ENCODE results near the gene CNNM2. TPM values are rescaled to one million over a fixed set of nuclear protein-coding genes. Genes with fewer than 3 reads are reported as not detected.

CNNM2 gene
- total RNA-seq, 1 experiment from 2014 or later, result 7.2 TPM

DNA sequence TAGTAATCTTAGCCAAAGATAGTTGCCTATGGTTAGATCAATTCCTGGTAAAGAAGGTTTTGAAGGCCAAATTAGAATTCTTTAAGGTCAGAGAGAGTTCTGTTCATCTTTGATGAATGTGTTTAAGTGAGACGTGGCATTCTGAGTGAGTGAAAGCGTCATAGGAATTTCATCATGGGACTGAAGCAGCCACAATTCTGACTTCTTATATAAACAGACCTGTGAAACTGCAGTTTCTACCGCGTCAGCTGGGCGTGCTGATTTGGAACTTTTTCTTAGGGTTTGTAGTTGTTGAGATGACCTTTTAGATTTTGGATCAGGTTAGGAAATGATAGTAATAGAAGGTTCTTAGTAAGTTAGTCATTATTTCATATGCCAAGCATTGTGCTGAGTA is 103.8 kb downstream of the CNNM2 start:
- no peaks in the 10 kb centered on the region for H3K36me3 ChIP-seq (ENCODE audit: low read depth, low read length)
- no peaks in the 10 kb centered on the region for H3K9me3 ChIP-seq (ENCODE audit: low read length)
- H3K27ac ChIP-seq (ENCODE audit: low read length), result no peak overlapping the region
- no peaks in the 10 kb centered on the region for H3K4me1 ChIP-seq (ENCODE audit: insufficient read depth, low read length)
- no peaks in the 10 kb centered on the region for H3K27me3 ChIP-seq (ENCODE audit: low read length)
- no peaks in the 10 kb centered on the region for H3K79me2 ChIP-seq (ENCODE audit: low read length)
- intact Hi-C loops (cut with micrococcal nuclease), result no loop called here
- H4K20me1 ChIP-seq (ENCODE audit: low read length), result no peaks in the 10 kb centered on the region
- no peak overlapping the region for H3K9ac ChIP-seq (ENCODE audit: low read length)
- H2AFZ ChIP-seq (ENCODE audit: low read length), result no peak overlapping the region
- ChIA-PET CTCF (no interaction called here), POLR2A (ENCODE audit: unreplicated experiment) (no interaction called here)
- H3K4me3 ChIP-seq (ENCODE audit: low read length), result no peak overlapping the region
- no TSS peak for BruUV-seq (replicated peaks)
- no peaks in the 10 kb centered on the region for H3F3A ChIP-seq (ENCODE audit: low read length, unreplicated experiment)
- TF ChIP-seq, protein P1, sequence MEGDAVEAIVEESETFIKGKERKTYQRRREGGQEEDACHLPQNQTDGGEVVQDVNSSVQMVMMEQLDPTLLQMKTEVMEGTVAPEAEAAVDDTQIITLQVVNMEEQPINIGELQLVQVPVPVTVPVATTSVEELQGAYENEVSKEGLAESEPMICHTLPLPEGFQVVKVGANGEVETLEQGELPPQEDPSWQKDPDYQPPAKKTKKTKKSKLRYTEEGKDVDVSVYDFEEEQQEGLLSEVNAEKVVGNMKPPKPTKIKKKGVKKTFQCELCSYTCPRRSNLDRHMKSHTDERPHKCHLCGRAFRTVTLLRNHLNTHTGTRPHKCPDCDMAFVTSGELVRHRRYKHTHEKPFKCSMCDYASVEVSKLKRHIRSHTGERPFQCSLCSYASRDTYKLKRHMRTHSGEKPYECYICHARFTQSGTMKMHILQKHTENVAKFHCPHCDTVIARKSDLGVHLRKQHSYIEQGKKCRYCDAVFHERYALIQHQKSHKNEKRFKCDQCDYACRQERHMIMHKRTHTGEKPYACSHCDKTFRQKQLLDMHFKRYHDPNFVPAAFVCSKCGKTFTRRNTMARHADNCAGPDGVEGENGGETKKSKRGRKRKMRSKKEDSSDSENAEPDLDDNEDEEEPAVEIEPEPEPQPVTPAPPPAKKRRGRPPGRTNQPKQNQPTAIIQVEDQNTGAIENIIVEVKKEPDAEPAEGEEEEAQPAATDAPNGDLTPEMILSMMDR (conservative IDR thresholded peaks at IDR 0.05; ENCODE audit: low read depth, low read length), result no peak
- TF ChIP-seq EZH2phosphoT487 (IDR thresholded peaks at IDR 0.05; ENCODE audit: borderline replicate concordance, low read length) (no peak), EZH2 (IDR thresholded peaks at IDR 0.05; ENCODE audit: low read length, unreplicated experiment) (no peak)
- H3K9me2 ChIP-seq (replicated peaks; ENCODE audit: low read length), result no peaks in the 10 kb centered on the region
- no peak for ATAC-seq
- DNase-seq, result no peak
- H3K4me2 ChIP-seq (ENCODE audit: low read length), result no peak overlapping the region

DNA sequence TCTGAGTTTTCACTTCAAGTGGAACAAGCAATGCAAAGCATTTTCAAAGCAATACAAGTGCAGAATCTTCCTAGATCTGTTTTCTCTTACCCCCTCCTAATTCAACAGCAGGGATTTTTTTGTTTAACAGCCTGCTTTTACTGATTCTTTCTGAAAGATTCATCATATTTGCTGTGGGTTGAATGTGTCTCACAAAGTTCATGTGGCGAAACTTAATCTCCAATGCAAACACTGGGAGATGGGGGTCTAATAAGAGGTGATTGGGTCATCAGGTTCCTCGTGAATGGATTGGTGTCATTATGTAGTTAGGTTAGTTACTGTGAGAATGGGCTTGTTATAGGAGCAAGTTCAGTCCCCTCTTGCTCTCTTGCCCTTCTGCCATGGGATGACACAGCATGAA is 107.6 kb downstream of the CNNM2 start:
- H3K79me2 ChIP-seq (ENCODE audit: low read length), result no peaks in the 10 kb centered on the region
- no peaks in the 10 kb centered on the region for H3K27me3 ChIP-seq (ENCODE audit: low read length)
- intact Hi-C loops (cut with micrococcal nuclease), result no loop called here
- no peaks in the 10 kb centered on the region for H3F3A ChIP-seq (ENCODE audit: low read length, unreplicated experiment)
- no peak for TF ChIP-seq EZH2phosphoT487 (IDR thresholded peaks at IDR 0.05; ENCODE audit: borderline replicate concordance, low read length)
- TF ChIP-seq, protein P1 (conservative IDR thresholded peaks at IDR 0.05; ENCODE audit: low read depth, low read length), result no peak
- TF ChIP-seq EZH2 (IDR thresholded peaks at IDR 0.05; ENCODE audit: low read length, unreplicated experiment), result no peak
- no peaks in the 10 kb centered on the region for H3K9me2 ChIP-seq (replicated peaks; ENCODE audit: low read length)
- H3K9me3 ChIP-seq (ENCODE audit: low read length), result no peaks in the 10 kb centered on the region
- no peak overlapping the region for H3K27ac ChIP-seq (ENCODE audit: low read length)
- ATAC-seq (no peak), DNase-seq (no peak)
- CTCF ChIA-PET, result no interaction called here
- no peak overlapping the region for H3K4me3 ChIP-seq (ENCODE audit: low read length)
- no peak overlapping the region for H3K4me2 ChIP-seq (ENCODE audit: low read length)
- no peaks in the 10 kb centered on the region for H3K36me3 ChIP-seq (ENCODE audit: low read depth, low read length)
- H2AFZ ChIP-seq (ENCODE audit: low read length), result no peak overlapping the region
- POLR2A ChIA-PET (ENCODE audit: unreplicated experiment), result no interaction called here
- H4K20me1 ChIP-seq (ENCODE audit: low read length), result no peaks in the 10 kb centered on the region
- no peak overlapping the region for H3K9ac ChIP-seq (ENCODE audit: low read length)
- BruUV-seq (replicated peaks), result no TSS peak
- no peaks in the 10 kb centered on the region for H3K4me1 ChIP-seq (ENCODE audit: insufficient read depth, low read length)

DNA sequence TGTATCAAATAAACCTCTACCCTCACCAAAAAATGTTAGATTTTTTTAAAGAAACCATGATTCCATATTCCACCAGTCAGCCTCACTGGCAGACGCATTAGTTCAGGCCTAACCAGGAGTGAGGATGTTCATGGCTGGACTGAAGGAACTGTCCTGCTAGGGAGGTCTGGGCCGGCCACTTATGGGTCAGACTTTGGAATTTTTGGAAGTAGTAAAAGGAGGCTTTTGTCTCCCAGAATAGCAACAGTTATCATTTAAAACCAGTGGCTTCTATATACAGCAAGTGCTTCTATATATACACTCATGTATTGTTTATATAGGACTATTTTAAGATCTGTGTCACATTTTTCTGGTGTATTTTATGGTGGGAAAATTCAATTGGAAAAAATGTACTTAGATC is 120.5 kb downstream of the CNNM2 start:
- Histone ChIP-seq H3K4me3 (ENCODE audit: low read length) (no peak overlapping the region), H3K79me2 (ENCODE audit: low read length) (no peaks in the 10 kb centered on the region), H4K20me1 (ENCODE audit: low read length) (no peaks in the 10 kb centered on the region), H3K4me1 (ENCODE audit: insufficient read depth, low read length) (no peaks in the 10 kb centered on the region), H3K36me3 (ENCODE audit: low read depth, low read length) (no peaks in the 10 kb centered on the region), H3K9ac (ENCODE audit: low read length) (no peak overlapping the region), H3K27me3 (ENCODE audit: low read length) (no peaks in the 10 kb centered on the region), H3K27ac (ENCODE audit: low read length) (no peak overlapping the region), H3K4me2 (ENCODE audit: low read length) (no peak overlapping the region), H2AFZ (ENCODE audit: low read length) (no peak overlapping the region), H3K9me2 (replicated peaks; ENCODE audit: low read length) (no peaks in the 10 kb centered on the region), H3K9me3 (ENCODE audit: low read length) (no peaks in the 10 kb centered on the region), H3F3A (ENCODE audit: low read length, unreplicated experiment) (no peaks in the 10 kb centered on the region)
- DNase-seq (no peak), ATAC-seq (no peak)
- POLR2A ChIA-PET (ENCODE audit: unreplicated experiment), result no interaction called here
- CTCF ChIA-PET, result no interaction called here
- intact Hi-C loops (cut with micrococcal nuclease), result no loop called here
- BruUV-seq (replicated peaks), result no TSS peak
- TF ChIP-seq, protein P1 (conservative IDR thresholded peaks at IDR 0.05; ENCODE audit: low read depth, low read length), result no peak
- TF ChIP-seq EZH2 (IDR thresholded peaks at IDR 0.05; ENCODE audit: low read length, unreplicated experiment) (no peak), EZH2phosphoT487 (IDR thresholded peaks at IDR 0.05; ENCODE audit: borderline replicate concordance, low read length) (no peak)
